Neural cell (in vitro differentiated cells): ENCODE measurements around the gene ERC2. TPM values are rescaled to one million over a fixed set of nuclear protein-coding genes. Genes with fewer than 3 reads are reported as not detected.
"Not testable (repeated sequence)": the region's sequence is repeated elsewhere in the genome, so short reads cannot be mapped to it uniquely, and the experiment has no call there.

Experiments used
- H2AFZ ChIP-seq: fragments of 200-600, 300-800 bp; sonication (generic), shearing (Covaris generic); 2 replicates; pipeline ENCODE4 v1.6.0; 2014; ENCODE audit warnings: low read depth, mild to moderate bottlenecking, antibody characterized with exemption, low read length, moderate library complexity
- H3F3A ChIP-seq: fragments of 200-600 bp; shearing (Covaris generic); 2 replicates; pipeline ENCODE4 v1.6.1; 2016; ENCODE audit warnings: mild to moderate bottlenecking, moderate library complexity, mixed read lengths, antibody characterized with exemption, low read length; ENCODE audit not compliant: insufficient read depth, poor library complexity, severe bottlenecking
- H3K27ac ChIP-seq: fragments of 200-600, 300-800 bp; sonication (generic), shearing (Covaris generic); 2 replicates; pipeline ENCODE4 v1.5.1; 2014; ENCODE audit warnings: mild to moderate bottlenecking, low read length, moderate library complexity
- H3K27me3 ChIP-seq: fragments of 300-800, 200-600 bp; sonication (generic), shearing (Covaris generic); 2 replicates; pipeline ENCODE4 v1.6.0; 2014; ENCODE audit warnings: mild to moderate bottlenecking, low read depth, low read length, moderate library complexity; ENCODE audit not compliant: insufficient read depth
- H3K36me3 ChIP-seq: fragments of 300-800, 200-600 bp; sonication (generic), shearing (Covaris generic); 2 replicates; pipeline ENCODE4 v1.5.1; 2014; ENCODE audit warnings: mild to moderate bottlenecking, antibody characterized with exemption, low read length, moderate library complexity; ENCODE audit not compliant: insufficient read depth
- H3K4me2 ChIP-seq: fragments of 300-800, 200-600 bp; sonication (generic), shearing (Covaris generic); 2 replicates; pipeline ENCODE4 v1.6.0; 2014; ENCODE audit warnings: mild to moderate bottlenecking, low read length
- H3K4me3 ChIP-seq: fragments of 300-800, 200-600 bp; sonication (generic), shearing (Covaris generic); 2 replicates; pipeline ENCODE4 v1.5.1; 2014; ENCODE audit warnings: mild to moderate bottlenecking, low read length, moderate library complexity
- H3K79me2 ChIP-seq: fragments of 200-600 bp; shearing (Covaris generic); replicated peaks from 2 replicates; pipeline ENCODE4 v1.6.0; 2014; ENCODE audit warnings: mild to moderate bottlenecking, low read length, moderate library complexity; ENCODE audit not compliant: insufficient read depth
- H3K9ac ChIP-seq: fragments of 300-800, 200-600 bp; sonication (generic), shearing (Covaris generic); 2 replicates; pipeline ENCODE4 v1.6.1; 2016; ENCODE audit warnings: mild to moderate bottlenecking, low read length, mixed read lengths
- H3K9me2 ChIP-seq: fragments of 200-600 bp; shearing (Covaris generic); 2 replicates; pipeline ENCODE4 v1.6.1; 2016; ENCODE audit warnings: mild to moderate bottlenecking, low read length, mixed read lengths; ENCODE audit not compliant: insufficient read depth
- H3K9me3 ChIP-seq: fragments of 200-600, 300-800 bp; sonication (generic), shearing (Covaris generic); 2 replicates; pipeline ENCODE4 v1.6.1; 2016; ENCODE audit warnings: mild to moderate bottlenecking, mixed run types, low read length, moderate library complexity, mixed read lengths
- H4K20me1 ChIP-seq: fragments of 200-600 bp; shearing (Covaris generic); 2 replicates; pipeline ENCODE4 v1.6.1; 2016; ENCODE audit warnings: mild to moderate bottlenecking, mixed run types; ENCODE audit not compliant: insufficient read depth
- EP300 ChIP-seq: fragments of 450-650 bp; conservative IDR thresholded peaks from 2 replicates; pipeline ENCODE4 v1.6.1; 2014; ENCODE audit warnings: antibody characterized with exemption, mild to moderate bottlenecking, moderate library complexity; ENCODE audit not compliant: poor library complexity, severe bottlenecking
- EZH2 ChIP-seq: fragments of 200-600, 300-800 bp; shearing (Covaris generic), sonication (generic); IDR thresholded peaks from 2 replicates; pipeline ENCODE4 v1.6.1; 2014; ENCODE audit warnings: antibody characterized with exemption, low read length, borderline replicate concordance, mild to moderate bottlenecking; ENCODE audit not compliant: insufficient read depth, poor library complexity, severe bottlenecking
- MXI1 ChIP-seq: fragments of 450-650 bp; conservative IDR thresholded peaks from 2 replicates; pipeline ENCODE4 v1.6.1; 2014; ENCODE audit warnings: antibody characterized with exemption, mild to moderate bottlenecking; ENCODE audit not compliant: poor library complexity, severe bottlenecking
- POLR2AphosphoS5 ChIP-seq: IDR thresholded peaks from 2 replicates; pipeline ENCODE4 v1.6.1; 2012
- RAD21 ChIP-seq: fragments of 450-650 bp; conservative IDR thresholded peaks from 2 replicates; pipeline ENCODE4 v1.6.1; 2014; ENCODE audit warnings: antibody characterized with exemption, mild to moderate bottlenecking, moderate library complexity
- SMC3 ChIP-seq: fragments of 450-650 bp; conservative IDR thresholded peaks from 2 replicates; pipeline ENCODE4 v1.6.1; 2014; ENCODE audit warnings: antibody characterized with exemption, mild to moderate bottlenecking, moderate library complexity; ENCODE audit not compliant: poor library complexity
- TAF1 ChIP-seq: IDR thresholded peaks from 2 replicates; pipeline ENCODE4 v1.6.1; 2012; ENCODE audit warnings: low read depth
- polyA plus RNA-seq: library from polyadenylated mRNA; depleted of rRNA; stranded (reverse); fragments of >200 nt; gene quantifications from 2 replicates; pipeline ENCODE4 v1.2.3, GENCODE V29; 2014
- TF ChIP-seq, protein P1 (sequence below): IDR thresholded peaks from 2 replicates; pipeline ENCODE4 v1.6.1; 2012; ENCODE audit warnings: borderline replicate concordance
- TF ChIP-seq, protein P2 (sequence below): fragments of 450-650 bp; IDR thresholded peaks from 2 replicates; pipeline ENCODE4 v1.5.1; 2014; ENCODE audit warnings: antibody characterized with exemption, mild to moderate bottlenecking, moderate library complexity; ENCODE audit not compliant: poor library complexity, severe bottlenecking

ERC2 gene
- polyA plus RNA-seq, 1 donor from 2014 or later, result 60.4 TPM

DNA sequence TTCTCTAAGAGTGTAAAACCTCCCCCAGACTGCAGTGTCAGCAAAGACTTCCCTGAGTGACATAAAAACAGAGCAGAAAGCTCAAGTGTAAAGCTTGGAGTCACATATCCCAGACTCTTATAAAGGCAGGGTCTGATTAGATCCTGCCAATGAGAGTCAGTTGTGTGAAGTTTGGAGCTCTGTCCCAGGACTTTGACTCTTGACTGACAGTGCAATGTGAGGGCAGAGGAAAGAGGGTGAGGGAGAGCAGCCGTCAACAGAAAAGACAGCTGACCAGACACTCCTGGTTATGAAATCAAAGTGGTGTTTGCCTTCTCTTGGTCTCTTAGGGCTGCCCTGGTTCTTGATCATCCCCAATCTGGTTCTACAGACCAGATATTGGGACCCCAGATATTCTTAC lies 393.2 kb downstream of the ERC2 start:
- Histone ChIP-seq H2AFZ (no peak overlapping the region), H3K9me2 (no peaks in the 10 kb centered on the region), H3K36me3 (no peaks in the 10 kb centered on the region), H3K4me3 (no peak overlapping the region), H4K20me1 (no peaks in the 10 kb centered on the region), H3K79me2 (no peaks in the 10 kb centered on the region), H3K9ac (no peak overlapping the region), H3F3A (no peaks in the 10 kb centered on the region), H3K9me3 (no peaks in the 10 kb centered on the region), H3K27ac (no peak overlapping the region), H3K4me2 (no peak overlapping the region), H3K27me3 (no peaks in the 10 kb centered on the region)
- TF ChIP-seq POLR2AphosphoS5, result no peak
- TF ChIP-seq SMC3, result no peak
- no peak for TF ChIP-seq MXI1
- no peak for TF ChIP-seq EP300
- TF ChIP-seq, protein P1, sequence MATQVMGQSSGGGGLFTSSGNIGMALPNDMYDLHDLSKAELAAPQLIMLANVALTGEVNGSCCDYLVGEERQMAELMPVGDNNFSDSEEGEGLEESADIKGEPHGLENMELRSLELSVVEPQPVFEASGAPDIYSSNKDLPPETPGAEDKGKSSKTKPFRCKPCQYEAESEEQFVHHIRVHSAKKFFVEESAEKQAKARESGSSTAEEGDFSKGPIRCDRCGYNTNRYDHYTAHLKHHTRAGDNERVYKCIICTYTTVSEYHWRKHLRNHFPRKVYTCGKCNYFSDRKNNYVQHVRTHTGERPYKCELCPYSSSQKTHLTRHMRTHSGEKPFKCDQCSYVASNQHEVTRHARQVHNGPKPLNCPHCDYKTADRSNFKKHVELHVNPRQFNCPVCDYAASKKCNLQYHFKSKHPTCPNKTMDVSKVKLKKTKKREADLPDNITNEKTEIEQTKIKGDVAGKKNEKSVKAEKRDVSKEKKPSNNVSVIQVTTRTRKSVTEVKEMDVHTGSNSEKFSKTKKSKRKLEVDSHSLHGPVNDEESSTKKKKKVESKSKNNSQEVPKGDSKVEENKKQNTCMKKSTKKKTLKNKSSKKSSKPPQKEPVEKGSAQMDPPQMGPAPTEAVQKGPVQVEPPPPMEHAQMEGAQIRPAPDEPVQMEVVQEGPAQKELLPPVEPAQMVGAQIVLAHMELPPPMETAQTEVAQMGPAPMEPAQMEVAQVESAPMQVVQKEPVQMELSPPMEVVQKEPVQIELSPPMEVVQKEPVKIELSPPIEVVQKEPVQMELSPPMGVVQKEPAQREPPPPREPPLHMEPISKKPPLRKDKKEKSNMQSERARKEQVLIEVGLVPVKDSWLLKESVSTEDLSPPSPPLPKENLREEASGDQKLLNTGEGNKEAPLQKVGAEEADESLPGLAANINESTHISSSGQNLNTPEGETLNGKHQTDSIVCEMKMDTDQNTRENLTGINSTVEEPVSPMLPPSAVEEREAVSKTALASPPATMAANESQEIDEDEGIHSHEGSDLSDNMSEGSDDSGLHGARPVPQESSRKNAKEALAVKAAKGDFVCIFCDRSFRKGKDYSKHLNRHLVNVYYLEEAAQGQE, result no peak
- TF ChIP-seq TAF1, result no peak
- TF ChIP-seq, protein P2, sequence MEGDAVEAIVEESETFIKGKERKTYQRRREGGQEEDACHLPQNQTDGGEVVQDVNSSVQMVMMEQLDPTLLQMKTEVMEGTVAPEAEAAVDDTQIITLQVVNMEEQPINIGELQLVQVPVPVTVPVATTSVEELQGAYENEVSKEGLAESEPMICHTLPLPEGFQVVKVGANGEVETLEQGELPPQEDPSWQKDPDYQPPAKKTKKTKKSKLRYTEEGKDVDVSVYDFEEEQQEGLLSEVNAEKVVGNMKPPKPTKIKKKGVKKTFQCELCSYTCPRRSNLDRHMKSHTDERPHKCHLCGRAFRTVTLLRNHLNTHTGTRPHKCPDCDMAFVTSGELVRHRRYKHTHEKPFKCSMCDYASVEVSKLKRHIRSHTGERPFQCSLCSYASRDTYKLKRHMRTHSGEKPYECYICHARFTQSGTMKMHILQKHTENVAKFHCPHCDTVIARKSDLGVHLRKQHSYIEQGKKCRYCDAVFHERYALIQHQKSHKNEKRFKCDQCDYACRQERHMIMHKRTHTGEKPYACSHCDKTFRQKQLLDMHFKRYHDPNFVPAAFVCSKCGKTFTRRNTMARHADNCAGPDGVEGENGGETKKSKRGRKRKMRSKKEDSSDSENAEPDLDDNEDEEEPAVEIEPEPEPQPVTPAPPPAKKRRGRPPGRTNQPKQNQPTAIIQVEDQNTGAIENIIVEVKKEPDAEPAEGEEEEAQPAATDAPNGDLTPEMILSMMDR, result no peak
- TF ChIP-seq EZH2, result no peak

DNA sequence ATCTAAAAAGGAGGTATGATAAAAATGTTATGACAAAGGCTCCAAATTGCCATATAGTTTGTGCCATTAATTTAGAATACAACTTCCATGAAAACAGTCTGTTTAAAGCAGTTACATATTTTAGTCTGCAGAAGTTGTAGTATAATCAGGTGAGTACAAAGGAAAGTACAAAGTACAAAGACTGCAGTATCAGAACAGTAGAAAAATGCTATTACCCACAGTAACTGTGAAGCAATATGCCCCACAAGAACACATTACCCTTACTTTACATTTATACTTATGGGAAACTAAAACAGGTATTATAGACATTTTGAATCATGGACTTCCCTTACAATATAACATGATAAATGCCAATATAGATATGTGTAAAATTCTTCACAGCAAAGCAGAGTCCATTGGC lies 398.5 kb downstream of the ERC2 start:
- Histone ChIP-seq H3K9ac (no peak overlapping the region), H3K9me2 (no peaks in the 10 kb centered on the region), H3K27ac (no peak overlapping the region), H3K9me3 (peaks cover 3% of the 10 kb centered on the region), H3K4me3 (no peak overlapping the region), H3K4me2 (no peak overlapping the region), H3K27me3 (no peaks in the 10 kb centered on the region), H3F3A (no peaks in the 10 kb centered on the region), H3K79me2 (no peaks in the 10 kb centered on the region), H2AFZ (no peak overlapping the region), H3K36me3 (no peaks in the 10 kb centered on the region), H4K20me1 (no peaks in the 10 kb centered on the region)
- TF ChIP-seq POLR2AphosphoS5 (no peak), SMC3 (no peak), MXI1 (no peak), TAF1 (no peak), EP300 (no peak), EZH2 (no peak), RAD21 (no peak)
- TF ChIP-seq, protein P1, result no peak
- TF ChIP-seq, protein P2, result no peak

DNA sequence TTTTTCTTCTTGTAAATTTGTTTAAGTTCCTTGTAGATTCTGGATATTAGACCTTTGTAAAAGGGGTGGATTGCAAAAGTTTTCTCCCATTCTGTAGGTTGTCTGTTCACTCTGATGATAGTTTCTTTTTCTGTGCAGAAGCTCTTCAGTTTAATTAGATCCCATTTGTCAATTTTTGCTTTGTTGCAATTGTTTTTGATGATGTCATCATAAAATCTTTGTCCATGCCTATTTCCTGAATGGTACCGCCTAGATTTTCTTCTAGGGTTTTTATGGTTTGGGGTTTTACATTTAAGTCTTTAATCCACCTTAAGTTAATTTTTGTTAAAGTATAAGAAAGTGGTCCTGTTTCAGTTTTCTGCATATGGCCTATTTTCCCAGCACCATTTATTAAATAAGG lies 401.9 kb downstream of the ERC2 start:
- H3K4me2 ChIP-seq, H3K9me3 ChIP-seq, H3K9ac ChIP-seq, H3F3A ChIP-seq, H3K4me3 ChIP-seq, H3K79me2 ChIP-seq, H3K36me3 ChIP-seq, H2AFZ ChIP-seq, H4K20me1 ChIP-seq, H3K27me3 ChIP-seq, H3K27ac ChIP-seq, H3K9me2 ChIP-seq: not testable (repeated sequence)
